ENCODE measurements around the gene SLC30A5.
A peak's percentile ranks its signal among the peaks of the same experiment; 100 is the strongest.
"Not testable (repeated sequence)": the region's sequence is repeated elsewhere in the genome, so short reads cannot be mapped to it uniquely, and the experiment has no call there.

The SLC30A5 gene

GRCh38 chr5:69086206-69086605, 7.6 kb upstream of the SLC30A5 start:
- H3K27ac ChIP-seq = no peak overlapping the region
- TF ChIP-seq CTCF (conservative IDR thresholded peaks at IDR 0.05) (no peak), ZFX (IDR thresholded peaks at IDR 0.05) (no peak)

GRCh38 chr5:69088006-69088405, 5.8 kb upstream of the SLC30A5 start:
- not testable (repeated sequence) for H3K27ac ChIP-seq

- TF ChIP-seq ZFX (IDR thresholded peaks at IDR 0.05) = no peak
- H3K27ac ChIP-seq = no peak overlapping the region
Measured at GRCh38 chr5:69090158-69090557, 3.7 kb upstream of the SLC30A5 start.

- H3K27ac ChIP-seq = no peak overlapping the region
- no peak for TF ChIP-seq CTCF (conservative IDR thresholded peaks at IDR 0.05)
- TF ChIP-seq ZFX (IDR thresholded peaks at IDR 0.05) = no peak
Measured at GRCh38 chr5:69091771-69092170, 2.0 kb upstream of the SLC30A5 start.

- peak overlapping the region; percentile 97 for H3K27ac ChIP-seq
- no peak for TF ChIP-seq ZFX (IDR thresholded peaks at IDR 0.05)
- TF ChIP-seq CTCF (conservative IDR thresholded peaks at IDR 0.05) = no peak
Measured at GRCh38 chr5:69092969-69093368, 845 bp upstream of the SLC30A5 start.

GRCh38 chr5:69099302-69099701, 5.5 kb downstream of the SLC30A5 start:
- H3K27ac ChIP-seq = no peak overlapping the region
- TF ChIP-seq ZFX (IDR thresholded peaks at IDR 0.05) (no peak), CTCF (conservative IDR thresholded peaks at IDR 0.05) (no peak)

GRCh38 chr5:69103521-69103920, 9.7 kb downstream of the SLC30A5 start:
- H3K27ac ChIP-seq = no peak overlapping the region
- TF ChIP-seq ZFX (IDR thresholded peaks at IDR 0.05) (no peak), CTCF (conservative IDR thresholded peaks at IDR 0.05) (no peak)

GRCh38 chr5:69105996-69106906, 12.4 kb downstream of the SLC30A5 start:
- H3K27ac ChIP-seq = no peak overlapping the region
- no peak for TF ChIP-seq CTCF (conservative IDR thresholded peaks at IDR 0.05)
- no peak for TF ChIP-seq ZFX (IDR thresholded peaks at IDR 0.05)

- not testable (repeated sequence) for H3K27ac ChIP-seq
Measured at GRCh38 chr5:69108367-69108766, 14.6 kb downstream of the SLC30A5 start.

Data from C4-2B (cell line).